Medulla oblongata (tissue), 1 donor: ENCODE data around the gene BBOX1.
"Not testable (repeated sequence)": the region's sequence is repeated elsewhere in the genome, so short reads cannot be mapped to it uniquely, and the experiment has no call there.

ENCODE experiments used
- DNase-seq: peaks from one replicate; pipeline ENCODE4 v3.0.0-alpha.2; 2015; ENCODE audit errors: extremely low spot score

Gene BBOX1

GRCh38 chr11:27083782-27084181, 43.2 kb downstream of the BBOX1 start:
- DNase-seq = no peak

GRCh38 chr11:27084518-27084917, 43.9 kb downstream of the BBOX1 start:
- DNase-seq = no peak

- DNase-seq = no peak
These were observed 44.5 kb downstream of the BBOX1 start for GRCh38 chr11:27085111-27085510.

GRCh38 chr11:27085605-27086004, 45.0 kb downstream of the BBOX1 start:
- DNase-seq = no peak

GRCh38 chr11:27087432-27087831, 46.8 kb downstream of the BBOX1 start:
- no peak for DNase-seq

- DNase-seq = no peak
These were observed 47.7 kb downstream of the BBOX1 start for GRCh38 chr11:27088353-27088752.

- DNase-seq = no peak
These were observed 49.1 kb downstream of the BBOX1 start for GRCh38 chr11:27089746-27090145.

- not testable (repeated sequence) for DNase-seq
These were observed 49.8 kb downstream of the BBOX1 start for GRCh38 chr11:27090357-27090948.

- no peak for DNase-seq
These were observed 53.5 kb downstream of the BBOX1 start for GRCh38 chr11:27094120-27094519.

- no peak for DNase-seq
These were observed 54.4 kb downstream of the BBOX1 start for GRCh38 chr11:27095059-27095458.

- no peak for DNase-seq
These were observed 55.3 kb downstream of the BBOX1 start for GRCh38 chr11:27095887-27096286.

GRCh38 chr11:27097551-27097950, 56.9 kb downstream of the BBOX1 start:
- no peak for DNase-seq

GRCh38 chr11:27100534-27100933, 59.9 kb downstream of the BBOX1 start:
- DNase-seq = peak; percentile 30

- no peak for DNase-seq
These were observed 66.9 kb downstream of the BBOX1 start for GRCh38 chr11:27107548-27107947.

GRCh38 chr11:27108809-27109208, 68.2 kb downstream of the BBOX1 start:
- no peak for DNase-seq

- no peak for DNase-seq
These were observed 71.3 kb downstream of the BBOX1 start for GRCh38 chr11:27111896-27112295.

GRCh38 chr11:27112946-27113345, 72.3 kb downstream of the BBOX1 start:
- DNase-seq = no peak

- DNase-seq = no peak
These were observed 74.5 kb downstream of the BBOX1 start for GRCh38 chr11:27115051-27115650.

GRCh38 chr11:27116684-27117083, 76.1 kb downstream of the BBOX1 start:
- DNase-seq = no peak

GRCh38 chr11:27118371-27118770, 77.8 kb downstream of the BBOX1 start:
- no peak for DNase-seq

GRCh38 chr11:27118949-27119348, 78.3 kb downstream of the BBOX1 start:
- DNase-seq = no peak

GRCh38 chr11:27119396-27119795, 78.8 kb downstream of the BBOX1 start:
- DNase-seq = no peak

GRCh38 chr11:27120211-27120610, 79.6 kb downstream of the BBOX1 start:
- no peak for DNase-seq

- DNase-seq = no peak
These were observed 81.4 kb downstream of the BBOX1 start for GRCh38 chr11:27122001-27122400.
